OCI-LY7 (cell line): Measurements from ENCODE around the gene RXFP2. TPM values are rescaled to one million over a fixed set of nuclear protein-coding genes. Genes with fewer than 3 reads are reported as not detected.

Experiments
- Bru-seq: library from RNA; stranded (reverse); fragments of 400-500 nt; gene quantifications from one replicate; lab custom pipeline; 2021; lab: Mats Ljungman, UMichigan
- BruChase-seq, 2 experiments: library from RNA; stranded (reverse); fragments of 400-500 nt; gene quantifications; one replicate each; lab custom pipeline; 2021; lab: Mats Ljungman, UMichigan
- BruUV-seq: library from RNA; stranded (reverse); fragments of 400-500 nt; replicated peaks from 2 replicates; lab custom pipeline; 2021; lab: Mats Ljungman, UMichigan
- CTCF ChIA-PET: fragments of 300-600 bp; sonication (Branson Sonifier 250); formaldehyde crosslinking; loops from one replicate; lab custom pipeline; 2022; ENCODE audit warnings: antibody characterized with exemption; ENCODE audit not compliant: unreplicated experiment; lab: Charles Lee
- POLR2A ChIA-PET: fragments of 300-600 bp; sonication (Branson Sonifier 250); formaldehyde crosslinking; loops from one replicate; lab custom pipeline; 2022; ENCODE audit warnings: antibody characterized with exemption; lab: Charles Lee
- DNase-seq: peaks from one replicate; pipeline ENCODE4 v3.0.0-alpha.2; 2015; ENCODE audit warnings: low spot score
- H2AFZ ChIP-seq: fragments of 200-600 bp; sonication (generic), shearing (Covaris generic); 2 replicates; pipeline ENCODE4 v1.6.1; 2014; ENCODE audit warnings: mild to moderate bottlenecking, antibody characterized with exemption, low read length, moderate library complexity
- H3K27ac ChIP-seq: fragments of 200-600 bp; sonication (generic); 2 replicates; pipeline ENCODE4 v1.5.1; 2014; ENCODE audit warnings: mixed run types, low read depth, mild to moderate bottlenecking, moderate library complexity, low read length, inconsistent platforms; ENCODE audit not compliant: poor library complexity, severe bottlenecking
- H3K36me3 ChIP-seq: fragments of 200-600 bp; sonication (generic); 2 replicates; pipeline ENCODE4 v1.6.1; 2014; ENCODE audit warnings: mild to moderate bottlenecking, antibody characterized with exemption, low read length, moderate library complexity, mixed read lengths; ENCODE audit not compliant: insufficient read depth
- H3K4me1 ChIP-seq: fragments of 200-600 bp; sonication (generic); 2 replicates; pipeline ENCODE4 v1.5.1; 2014; ENCODE audit warnings: mild to moderate bottlenecking, low read length; ENCODE audit not compliant: insufficient read depth, poor library complexity, severe bottlenecking
- H3K4me2 ChIP-seq: fragments of 200-600 bp; sonication (generic); 2 replicates; pipeline ENCODE4 v1.6.1; 2014; ENCODE audit warnings: mild to moderate bottlenecking, low read length
- H3K4me3 ChIP-seq: fragments of 200-600 bp; sonication (generic); 2 replicates; pipeline ENCODE4 v1.5.1; 2014; ENCODE audit warnings: mild to moderate bottlenecking, low read depth, low read length; ENCODE audit not compliant: poor library complexity, severe bottlenecking
- H3K79me2 ChIP-seq: fragments of 200-600 bp; sonication (generic); 2 replicates; pipeline ENCODE4 v1.6.1; 2016; ENCODE audit warnings: low read depth, mild to moderate bottlenecking, low read length, moderate library complexity, mixed read lengths; ENCODE audit not compliant: insufficient read depth
- H3K9me2 ChIP-seq: fragments of 200-600 bp; sonication (generic); 2 replicates; pipeline ENCODE4 v1.6.1; 2016; ENCODE audit warnings: mild to moderate bottlenecking, low read length, mixed read lengths; ENCODE audit not compliant: insufficient read depth
- H3K9me3 ChIP-seq: fragments of 200-600 bp; sonication (generic); 2 replicates; pipeline ENCODE4 v1.6.1; 2014; ENCODE audit warnings: mild to moderate bottlenecking, mixed run types, low read length, mixed read lengths
- H4K20me1 ChIP-seq: fragments of 200-600 bp; sonication (generic); 2 replicates; pipeline ENCODE4 v1.6.1; 2014; ENCODE audit warnings: mild to moderate bottlenecking, antibody characterized with exemption, low read length, moderate library complexity, mixed read lengths; ENCODE audit not compliant: insufficient read depth
- CTCF ChIP-seq: fragments of 200-600 bp; sonication (generic); conservative IDR thresholded peaks from 2 replicates; pipeline ENCODE4 v1.5.1; 2014; ENCODE audit warnings: mild to moderate bottlenecking, antibody characterized with exemption, low read length, moderate library complexity, mixed read lengths
- EZH2phosphoT487 ChIP-seq: fragments of 200-600 bp; sonication (generic); IDR thresholded peaks from 2 replicates; pipeline ENCODE4 v1.6.1; 2018; ENCODE audit warnings: low read depth, borderline replicate concordance, mild to moderate bottlenecking, mixed run types, antibody characterized with exemption, low read length, moderate library complexity, mixed read lengths
- intact Hi-C: fragments of 100-400 bp; cut with micrococcal nuclease; formaldehyde crosslinking; loops from one replicate; pipeline ENCODE4 v1.10.0; 2022; ENCODE audit not compliant: unreplicated experiment
- long read RNA-seq: library from polyadenylated mRNA; stranded (forward); transcript quantifications from one replicate; pipeline ENCODE4 v2.0.0, GENCODE V29; 2022
- total RNA-seq, 2 experiments: library from RNA; depleted of rRNA in 1 of 2; stranded (reverse); fragments of >200 nt in 1 of 2; shearing (Covaris generic) in 1 of 2; gene quantifications; 2 replicates each; pipeline ENCODE4 v1.2.3, GENCODE V29; 2014 to 2022

RXFP2 gene
- total RNA-seq (2014; rRNA removed; shearing (Covaris generic)) (not detected in 2 replicates), total RNA-seq (2022) (not detected in 2 replicates), Bru-seq, nascent RNA (not detected), BruChase-seq, experiment 1, labeled RNA remaining after a 6-hour chase (not detected), BruChase-seq, experiment 2, labeled RNA remaining after a 2-hour chase (not detected)
- long read RNA-seq, result 0 reads

DNA sequence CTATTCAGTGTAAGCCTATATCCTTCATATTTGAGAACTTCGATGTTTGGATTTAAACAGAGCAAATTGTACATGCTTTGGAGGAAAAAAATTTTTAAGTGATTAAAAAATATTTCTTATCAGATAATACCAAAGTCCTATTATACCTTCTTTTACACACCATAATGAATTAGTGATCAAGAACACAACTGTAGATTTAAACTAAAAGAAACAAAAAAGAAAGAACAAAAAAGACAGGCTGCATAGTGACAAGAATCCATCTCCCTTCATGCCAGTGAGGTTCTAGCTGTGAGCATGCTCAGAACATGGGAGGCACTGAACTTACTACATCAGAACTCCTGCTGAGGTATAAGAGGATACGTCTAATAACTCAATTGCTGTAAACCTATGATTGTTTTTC lies at the start of gene RXFP2:
Gene RXFP2 (plus strand): TSS at position 301 of the 400 bp plus-strand sequence. CDS start 87 bp downstream, at position 388.
- DNase-seq, result no peak
- Histone ChIP-seq H3K4me2 (no peak within 1 kb of the TSS), H3K79me2 (no peaks in the 10 kb centered on the region), H4K20me1 (no peaks in the 10 kb centered on the region), H3K36me3 (no peaks in the 10 kb centered on the region), H3K9me2 (no peaks in the 10 kb centered on the region), H3K4me1 (no peaks in the 10 kb centered on the region), H3K27ac (no peak within 1 kb of the TSS), H3K4me3 (no peak within 1 kb of the TSS), H3K9me3 (no peaks in the 10 kb centered on the region), H2AFZ (no peak within 1 kb of the TSS)
- POLR2A ChIA-PET, result no interaction called here
- CTCF ChIA-PET, result no interaction called here
- intact Hi-C loops, result no loop called here
- BruUV-seq, result no TSS peak
- TF ChIP-seq CTCF (no peak), EZH2phosphoT487 (no peak)

- ChIA-PET CTCF (no interaction called here), POLR2A (interaction anchor here (0.5 to 0.7 kb wide), 2 partner anchors 18 to 26 kb away, joined by 3 to 4 read pairs; no protein-coding TSS in a partner anchor)
- no peak overlapping the region for H3K4me3 ChIP-seq
- intact Hi-C loops, result no loop called here
- TF ChIP-seq CTCF (no peak), EZH2phosphoT487 (no peak)
- no peak overlapping the region for H3K4me2 ChIP-seq
- no peaks in the 10 kb centered on the region for H3K79me2 ChIP-seq
- no peaks in the 10 kb centered on the region for H3K9me3 ChIP-seq
- no peaks in the 10 kb centered on the region for H3K4me1 ChIP-seq
- H3K9me2 ChIP-seq, result no peaks in the 10 kb centered on the region
- H2AFZ ChIP-seq, result no peak overlapping the region
- no peak for DNase-seq
- H3K27ac ChIP-seq, result no peak overlapping the region
- no peaks in the 10 kb centered on the region for H3K36me3 ChIP-seq
- H4K20me1 ChIP-seq, result no peaks in the 10 kb centered on the region
- BruUV-seq, result no TSS peak
These were observed 42.0 kb upstream of the RXFP2 start for GRCh38 chr13:31697290-31697689.

GRCh38 chr13:31699650-31700049 lies 39.7 kb upstream of the RXFP2 start:
- no peaks in the 10 kb centered on the region for H3K9me3 ChIP-seq
- no TSS peak for BruUV-seq
- H3K36me3 ChIP-seq, result no peaks in the 10 kb centered on the region
- no peak overlapping the region for H3K4me3 ChIP-seq
- H3K4me1 ChIP-seq, result no peaks in the 10 kb centered on the region
- H3K9me2 ChIP-seq, result no peaks in the 10 kb centered on the region
- no peak overlapping the region for H2AFZ ChIP-seq
- TF ChIP-seq CTCF, result peak; percentile 20; the same call in 1 of the 2 replicates
- TF ChIP-seq EZH2phosphoT487, result no peak
- H3K4me2 ChIP-seq, result no peak overlapping the region
- CTCF ChIA-PET, result no interaction called here
- intact Hi-C loops, result no loop called here
- no peaks in the 10 kb centered on the region for H3K79me2 ChIP-seq
- peak; percentile 1 for DNase-seq
- H4K20me1 ChIP-seq, result no peaks in the 10 kb centered on the region
- POLR2A ChIA-PET, result interaction anchor here (0.6 to 0.7 kb wide), 3 partner anchors 14 to 1979 kb away, joined by 3 to 8 read pairs (median 4); no protein-coding TSS in a partner anchor
- no peak overlapping the region for H3K27ac ChIP-seq
